Colonic mucosa (tissue), 4 donors: ENCODE measurements around the gene MIGA2. TPM values are rescaled to one million over a fixed set of nuclear protein-coding genes. Genes with fewer than 3 reads are reported as not detected.
"Not testable (repeated sequence)": the region's sequence is repeated elsewhere in the genome, so short reads cannot be mapped to it uniquely, and the experiment has no call there.

Experiments
- DNase-seq: peaks from one replicate; pipeline ENCODE4 v3.0.0-alpha.2; 2020
- H3K27ac ChIP-seq: fragments of 200-600 bp; one replicate; pipeline ENCODE4 v1.8.0; 2021
- H3K27me3 ChIP-seq: fragments of 200-600 bp; one replicate; pipeline ENCODE4 v1.8.0; 2021
- H3K36me3 ChIP-seq: fragments of 200-600 bp; one replicate; pipeline ENCODE4 v1.8.0; 2021
- H3K4me1 ChIP-seq: fragments of 200-600 bp; one replicate; pipeline ENCODE4 v1.8.0; 2021; ENCODE audit warnings: mild to moderate bottlenecking
- H3K4me3 ChIP-seq: fragments of 200-600 bp; one replicate; pipeline ENCODE4 v1.8.0; 2021
- H3K9ac ChIP-seq, 2 donors: one replicate each; pipeline ENCODE4 v1.7.0; 2013; ENCODE audit warnings: control low read depth in 2 of 2, low read depth in 2 of 2, low read length in 2 of 2
- H3K9me3 ChIP-seq: fragments of 200-600 bp; one replicate; pipeline ENCODE4 v1.8.0; 2021
- intact Hi-C: fragments of 100-400 bp; cut with DNase I; formaldehyde crosslinking; loops from one replicate; pipeline ENCODE4 v1.14.1; 2022
- total RNA-seq, 2 donors: library from RNA; stranded (reverse); fragmentation: NEBNext Ultra II Directional in 1 of 2; extraction: Animal tissue kit (Norgen Biotek cat#: 25700) in 1 of 2; gene quantifications; one replicate each; pipeline ENCODE4 v1.2.1, GENCODE V29; 2021
- TF ChIP-seq, protein P1 (sequence below): fragments of 200-600 bp; IDR thresholded peaks from one replicate; pipeline ENCODE4 v1.8.0; 2022; ENCODE audit warnings: antibody characterized with exemption, mild to moderate bottlenecking
- donor health status: healthy.
- donor health status: DM: no; HTN: no; CAD: no.
- donor health status: DM: no; HTN: no; CAD: no.

The MIGA2 gene
- total RNA-seq, 2 donors from 2014 or later, result 47.4 to 74.8 TPM

DNA sequence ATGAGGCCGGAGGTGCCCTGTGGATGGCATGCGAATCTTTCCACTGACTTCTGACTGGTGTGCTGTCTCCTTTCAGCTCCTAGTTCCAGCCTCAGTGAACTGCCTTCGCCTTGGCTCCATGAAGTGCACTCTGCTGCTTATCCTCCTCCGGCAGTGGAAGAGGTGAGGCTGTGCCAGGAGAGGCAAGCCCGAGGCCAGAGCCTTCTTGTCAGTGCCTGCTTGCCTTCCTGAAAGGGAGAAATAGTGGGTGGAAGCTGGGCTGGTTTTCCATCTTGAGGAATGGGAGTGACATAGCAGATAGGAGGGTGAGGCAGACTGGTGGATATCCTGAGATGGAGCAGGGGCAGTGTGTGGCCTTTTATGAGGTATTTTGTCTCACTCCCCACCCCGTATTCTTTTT is 38.0 kb upstream of the MIGA2 start:
- H3K36me3 ChIP-seq, result peaks cover 6% of the 10 kb centered on the region
- no peaks in the 10 kb centered on the region for H3K9me3 ChIP-seq
- no peak overlapping the region for H3K27ac ChIP-seq
- H3K9ac ChIP-seq, result no peak overlapping the region
- TF ChIP-seq, protein P1, sequence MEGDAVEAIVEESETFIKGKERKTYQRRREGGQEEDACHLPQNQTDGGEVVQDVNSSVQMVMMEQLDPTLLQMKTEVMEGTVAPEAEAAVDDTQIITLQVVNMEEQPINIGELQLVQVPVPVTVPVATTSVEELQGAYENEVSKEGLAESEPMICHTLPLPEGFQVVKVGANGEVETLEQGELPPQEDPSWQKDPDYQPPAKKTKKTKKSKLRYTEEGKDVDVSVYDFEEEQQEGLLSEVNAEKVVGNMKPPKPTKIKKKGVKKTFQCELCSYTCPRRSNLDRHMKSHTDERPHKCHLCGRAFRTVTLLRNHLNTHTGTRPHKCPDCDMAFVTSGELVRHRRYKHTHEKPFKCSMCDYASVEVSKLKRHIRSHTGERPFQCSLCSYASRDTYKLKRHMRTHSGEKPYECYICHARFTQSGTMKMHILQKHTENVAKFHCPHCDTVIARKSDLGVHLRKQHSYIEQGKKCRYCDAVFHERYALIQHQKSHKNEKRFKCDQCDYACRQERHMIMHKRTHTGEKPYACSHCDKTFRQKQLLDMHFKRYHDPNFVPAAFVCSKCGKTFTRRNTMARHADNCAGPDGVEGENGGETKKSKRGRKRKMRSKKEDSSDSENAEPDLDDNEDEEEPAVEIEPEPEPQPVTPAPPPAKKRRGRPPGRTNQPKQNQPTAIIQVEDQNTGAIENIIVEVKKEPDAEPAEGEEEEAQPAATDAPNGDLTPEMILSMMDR, result no peak
- no peaks in the 10 kb centered on the region for H3K27me3 ChIP-seq
- DNase-seq, result no peak
- intact Hi-C loops, result no loop called here
- H3K4me3 ChIP-seq, result no peak overlapping the region
- no peaks in the 10 kb centered on the region for H3K4me1 ChIP-seq

DNA sequence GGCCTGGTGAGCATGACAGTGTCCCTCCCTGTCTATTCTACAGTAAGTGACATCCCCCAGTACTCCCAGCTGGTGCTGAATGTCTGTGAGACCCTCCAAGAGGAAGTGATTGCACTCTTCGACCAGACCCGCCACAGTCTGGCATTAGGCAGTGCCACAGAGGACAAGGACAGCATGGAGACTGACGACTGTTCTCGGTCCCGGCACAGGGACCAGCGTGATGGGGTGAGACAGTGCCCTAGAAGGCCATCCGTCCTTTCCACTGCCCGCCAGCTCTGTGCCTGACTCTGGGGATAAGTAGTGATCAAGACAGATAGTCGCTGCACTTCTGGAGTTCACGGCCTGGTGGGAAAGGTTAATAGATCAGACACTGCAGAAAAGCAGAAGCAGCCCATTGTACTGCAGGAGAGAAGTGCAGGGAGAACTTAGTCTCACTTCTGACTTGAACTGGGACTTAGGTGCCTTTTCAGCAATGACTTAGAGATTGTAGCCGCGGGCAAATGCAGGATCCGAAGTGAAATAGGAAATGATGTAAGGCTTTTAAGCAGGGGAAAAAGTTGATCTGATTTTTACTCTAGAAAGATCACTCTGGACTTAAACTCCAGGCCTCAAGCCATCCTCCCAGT is 36.7 kb upstream of the MIGA2 start:
- Histone ChIP-seq H3K27me3 (no peaks in the 10 kb centered on the region), H3K36me3 (peaks cover 6% of the 10 kb centered on the region), H3K27ac (no peak overlapping the region), H3K4me3 (no peak overlapping the region), H3K9me3 (no peaks in the 10 kb centered on the region), H3K4me1 (no peaks in the 10 kb centered on the region), H3K9ac (no peak overlapping the region)
- TF ChIP-seq, protein P1, result no peak
- no peak for DNase-seq
- intact Hi-C loops, result no loop called here

DNA sequence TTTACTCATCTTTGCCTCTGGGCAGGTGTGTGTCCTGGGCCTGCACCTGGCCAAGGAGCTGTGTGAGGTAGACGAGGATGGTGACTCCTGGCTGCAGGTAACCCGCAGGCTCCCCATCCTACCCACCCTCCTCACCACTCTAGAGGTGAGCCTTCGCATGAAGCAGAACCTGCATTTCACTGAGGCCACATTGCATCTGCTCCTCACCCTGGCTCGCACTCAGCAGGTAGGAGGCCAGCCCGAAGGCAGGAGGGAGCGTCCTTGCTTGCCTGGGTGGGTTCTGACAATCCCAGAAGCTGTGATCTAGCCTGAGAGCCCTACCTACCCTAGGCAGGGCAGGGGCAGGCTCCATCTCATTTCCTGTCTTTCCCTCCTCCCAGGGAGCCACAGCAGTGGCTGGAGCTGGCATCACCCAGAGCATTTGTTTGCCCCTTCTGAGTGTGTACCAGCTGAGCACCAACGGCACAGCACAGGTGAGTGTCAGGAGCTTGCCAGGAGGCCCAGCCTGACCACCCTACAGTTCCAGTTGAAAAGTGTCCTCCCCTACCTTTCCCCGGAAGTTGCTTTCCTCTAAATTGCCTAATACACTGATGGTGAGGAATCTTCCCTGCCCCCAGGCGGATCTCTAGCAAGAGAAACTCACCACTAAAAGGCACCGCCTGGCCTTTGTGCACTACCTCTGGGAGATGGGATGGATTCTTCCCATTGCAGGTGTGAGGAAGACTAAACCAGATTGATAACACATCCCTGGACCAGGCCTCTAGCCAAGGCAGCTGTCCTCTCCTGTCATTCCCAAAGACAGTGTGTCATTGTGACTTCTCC is 34.7 kb upstream of the MIGA2 start:
- H3K27ac ChIP-seq, result no peak overlapping the region
- H3K9ac ChIP-seq, result no peak overlapping the region
- intact Hi-C loops, result no loop called here
- DNase-seq, result no peak
- H3K4me1 ChIP-seq, result no peaks in the 10 kb centered on the region
- H3K4me3 ChIP-seq, result no peak overlapping the region
- peaks cover 6% of the 10 kb centered on the region for H3K36me3 ChIP-seq
- TF ChIP-seq, protein P1, result no peak
- H3K27me3 ChIP-seq, result no peaks in the 10 kb centered on the region
- H3K9me3 ChIP-seq, result no peaks in the 10 kb centered on the region

DNA sequence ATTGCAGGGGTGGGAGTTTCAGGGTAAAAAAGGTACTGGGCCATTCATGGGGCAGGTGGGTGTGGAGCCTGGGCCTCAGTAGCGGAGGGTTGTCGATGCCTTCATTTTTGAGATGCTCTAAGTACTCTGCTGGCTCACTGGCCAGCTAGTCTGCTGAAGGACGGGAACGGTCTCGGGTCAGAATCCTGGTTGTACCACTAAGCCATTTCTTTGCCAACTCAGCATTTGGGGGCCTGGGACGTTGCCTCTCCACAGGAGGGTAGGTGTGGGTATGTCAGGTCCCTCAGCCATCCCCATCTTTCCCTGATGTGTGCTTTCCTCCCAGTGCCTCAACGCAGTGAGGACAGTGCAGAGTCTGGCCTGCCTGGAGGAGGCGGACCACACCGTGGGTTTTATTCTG is 33.4 kb upstream of the MIGA2 start:
- H3K9ac ChIP-seq, result no peak overlapping the region
- H3K9me3 ChIP-seq, result no peaks in the 10 kb centered on the region
- H3K4me3 ChIP-seq, result no peak overlapping the region
- no peak for DNase-seq
- TF ChIP-seq, protein P1, result no peak
- H3K27ac ChIP-seq, result no peak overlapping the region
- intact Hi-C loops, result no loop called here
- peaks cover 3% of the 10 kb centered on the region for H3K36me3 ChIP-seq
- H3K27me3 ChIP-seq, result no peaks in the 10 kb centered on the region
- H3K4me1 ChIP-seq, result no peaks in the 10 kb centered on the region

DNA sequence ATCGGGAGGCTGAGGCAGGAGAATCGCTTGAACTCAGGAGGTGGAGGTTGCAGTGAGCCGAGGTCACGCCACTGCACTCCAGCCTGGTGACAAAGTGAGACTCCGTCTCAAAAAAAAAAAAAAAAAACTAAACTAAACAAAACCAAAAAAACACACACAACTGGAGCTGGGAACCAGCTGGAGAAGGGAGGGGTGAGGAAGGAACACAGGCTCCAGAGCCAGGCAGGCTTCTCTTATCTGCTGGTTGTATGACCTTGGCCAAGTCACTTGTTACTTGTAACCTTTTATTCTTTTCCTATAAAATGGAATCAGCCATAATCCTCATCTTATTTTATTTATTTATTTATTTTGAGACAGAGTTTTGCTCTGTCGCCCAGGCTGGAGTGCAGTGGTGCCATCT is 32.3 kb upstream of the MIGA2 start:
- H3K9ac ChIP-seq, H3K36me3 ChIP-seq, H3K4me1 ChIP-seq, intact Hi-C loops, H3K9me3 ChIP-seq, H3K27ac ChIP-seq, DNase-seq, H3K27me3 ChIP-seq, H3K4me3 ChIP-seq: not testable (repeated sequence)
